Measurements from ENCODE around the gene MTCH2.

DNA sequence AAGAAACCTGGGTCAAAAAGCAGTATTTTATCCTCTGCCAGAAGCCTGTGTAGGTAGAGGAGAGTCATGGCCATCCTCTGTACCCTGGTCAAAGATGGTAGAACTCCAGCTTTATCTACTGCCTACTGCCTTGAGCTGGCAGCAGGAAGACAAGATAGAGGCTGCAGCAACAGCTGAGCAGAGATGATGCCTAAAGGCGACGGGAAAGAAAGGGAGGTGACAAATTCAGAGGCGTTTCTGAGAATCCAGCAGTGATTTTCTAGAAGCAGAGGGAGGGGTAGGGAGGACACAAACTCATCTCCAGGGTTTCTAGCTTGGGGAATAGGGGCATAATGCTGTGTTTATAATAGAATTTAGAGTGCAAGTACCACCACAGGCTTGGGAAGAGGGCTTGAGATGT, 32.7 kb downstream of the MTCH2 start:
- TF ChIP-seq POLR2A (IDR thresholded peaks at IDR 0.05; ENCODE audit: low read depth, low read length) (no peak), POLR2AphosphoS5 (IDR thresholded peaks at IDR 0.05; ENCODE audit: low read depth, low read length) (no peak), TAF1 (IDR thresholded peaks at IDR 0.05; ENCODE audit: borderline replicate concordance, low read depth, low read length) (no peak)

Data from GM12892 (cell line).